SK-N-SH (cell line): ENCODE measurements around the gene CNIH3. TPM values are rescaled to one million over a fixed set of nuclear protein-coding genes. Genes with fewer than 3 reads are reported as not detected.

Experiments
- CTCF ChIA-PET: fragments of 300-600, 350-600 bp; formaldehyde crosslinking; extraction: SDS; loops from one replicate; lab custom pipeline; 2021; lab: Yijun Ruan, JAX
- POLR2A ChIA-PET: fragments of 350-600 bp; sonication (Branson Sonifier 250); formaldehyde crosslinking; extraction: SDS; loops from one replicate; lab custom pipeline; 2020; ENCODE audit warnings: antibody characterized with exemption, inconsistent platforms; lab: Yijun Ruan, JAX
- DNase-seq: peaks from one replicate; pipeline ENCODE4 v3.0.0; 2012
- H2AFZ ChIP-seq: fragments of 200-600 bp; sonication (generic); 2 replicates; pipeline ENCODE4 v1.8.1; 2016; ENCODE audit warnings: antibody characterized with exemption, mild to moderate bottlenecking, low read depth
- H3F3A ChIP-seq: fragments of 200-600 bp; sonication (generic); replicated peaks from 2 replicates; pipeline ENCODE3; 2016; ENCODE audit warnings: antibody characterized with exemption, mild to moderate bottlenecking; ENCODE audit not compliant: insufficient read depth
- H3K27ac ChIP-seq, 2 experiments: fragments of 200-500 bp in 1 of 2; fragments of 200-600 bp in 1 of 2; sonication (Bioruptor generic) in 1 of 2; sonication (generic), shearing (Covaris generic) in 1 of 2; 2 replicates each; pipeline versions ENCODE4 v1.5.1 to v1.6.1; 2014 to 2016; ENCODE audit warnings: low read depth in 2 of 2, inconsistent platforms in 1 of 2, low read length in 1 of 2, mild to moderate bottlenecking in 1 of 2, mixed read lengths in 1 of 2
- H3K27me3 ChIP-seq: fragments of 200-600 bp; sonication (generic), shearing (Covaris generic); 2 replicates; pipeline ENCODE4 v1.6.1; 2016; ENCODE audit warnings: mixed run types; ENCODE audit not compliant: insufficient read depth
- H3K36me3 ChIP-seq, 2 experiments: fragments of 200-500 bp in 1 of 2; fragments of 200-600 bp in 1 of 2; sonication (Bioruptor generic) in 1 of 2; sonication (generic) in 1 of 2; replicated peaks in 1 of 2; 2 replicates each; pipeline versions ENCODE3 to v1.5.1; 2014 to 2016; ENCODE audit warnings: low read length in 1 of 2, mild to moderate bottlenecking in 1 of 2; ENCODE audit not compliant: insufficient read depth in 2 of 2, control insufficient read depth in 1 of 2
- H3K4me1 ChIP-seq, 2 experiments: fragments of 200-500 bp in 1 of 2; fragments of 200-600 bp in 1 of 2; sonication (Bioruptor generic) in 1 of 2; sonication (generic), shearing (Covaris generic) in 1 of 2; 2 replicates each; pipeline versions ENCODE4 v1.5.1 to v1.6.1; 2014 to 2016; ENCODE audit warnings: low read depth in 1 of 2, low read length in 1 of 2, mixed run types in 1 of 2; ENCODE audit not compliant: insufficient read depth in 2 of 2, control insufficient read depth in 1 of 2
- H3K4me2 ChIP-seq: fragments of 200-600 bp; sonication (generic), shearing (Covaris generic); 2 replicates; pipeline ENCODE4 v1.6.1; 2017; ENCODE audit warnings: mixed run types
- H3K4me3 ChIP-seq, 2 experiments: fragments of 200-500 bp in 1 of 2; fragments of 200-600 bp in 1 of 2; sonication (Bioruptor generic) in 1 of 2; sonication (generic), shearing (Covaris generic) in 1 of 2; 2 replicates each; pipeline versions ENCODE4 v1.5.1 to v1.8.1; 2014 to 2016; ENCODE audit warnings: low read depth in 2 of 2, inconsistent platforms in 1 of 2, low read length in 1 of 2, mild to moderate bottlenecking in 1 of 2, mixed read lengths in 1 of 2, moderate library complexity in 1 of 2
- H3K79me2 ChIP-seq: fragments of 200-600 bp; sonication (generic); 2 replicates; pipeline ENCODE4 v1.8.1; 2017; ENCODE audit warnings: mild to moderate bottlenecking; ENCODE audit not compliant: insufficient read depth
- H3K9ac ChIP-seq: fragments of 200-600 bp; sonication (generic); 2 replicates; pipeline ENCODE4 v1.6.1; 2017; ENCODE audit warnings: mixed run types
- H3K9me2 ChIP-seq: fragments of 200-600 bp; sonication (generic); 2 replicates; pipeline ENCODE4 v1.6.1; 2017; ENCODE audit warnings: mixed run types
- H3K9me3 ChIP-seq: fragments of 200-600 bp; sonication (generic); 2 replicates; pipeline ENCODE4 v1.6.1; 2017; ENCODE audit warnings: mixed run types, mild to moderate bottlenecking, moderate library complexity
- H4K20me1 ChIP-seq: fragments of 200-600 bp; sonication (generic); 2 replicates; pipeline ENCODE4 v1.6.1; 2017; ENCODE audit warnings: mild to moderate bottlenecking, mixed run types; ENCODE audit not compliant: insufficient read depth
- CHD2 ChIP-seq: fragments of 150-350 bp; IDR thresholded peaks from 2 replicates; pipeline ENCODE4 v1.6.1; 2018; ENCODE audit warnings: low read length; ENCODE audit not compliant: partially characterized antibody
- ELF1 ChIP-seq: IDR thresholded peaks from 2 replicates; pipeline ENCODE4 v1.4.0; 2012
- EP300 ChIP-seq, 2 experiments: IDR thresholded peaks; 2 replicates each; pipeline versions ENCODE4 v1.4.0 to v1.6.1; 2012; ENCODE audit warnings: borderline replicate concordance in 1 of 2, low read depth in 1 of 2, low read length in 1 of 2
- EZH2phosphoT487 ChIP-seq: fragments of 200-600 bp; sonication (generic); IDR thresholded peaks from 2 replicates; pipeline ENCODE4 v1.6.1; 2017; ENCODE audit warnings: low read depth, mixed run types, mild to moderate bottlenecking, antibody characterized with exemption, moderate library complexity, borderline replicate concordance
- FOSL2 ChIP-seq: IDR thresholded peaks from 2 replicates; pipeline ENCODE4 v1.4.0; 2012; ENCODE audit warnings: low read depth, mild to moderate bottlenecking, moderate library complexity, borderline replicate concordance
- FOXJ3 ChIP-seq: sonication (generic); formaldehyde crosslinking; IDR thresholded peaks from 2 replicates; pipeline ENCODE4 v1.5.1; 2020; ENCODE audit warnings: mild to moderate bottlenecking, missing genetic modification reagents
- GABPA ChIP-seq: IDR thresholded peaks from 2 replicates; pipeline ENCODE4 v1.4.0; 2012; ENCODE audit warnings: low read depth, mild to moderate bottlenecking
- GATA2 ChIP-seq: sonication (generic); formaldehyde crosslinking; IDR thresholded peaks from 2 replicates; pipeline ENCODE4 v1.5.0; 2020; ENCODE audit warnings: mild to moderate bottlenecking, missing genetic modification reagents
- NFIC ChIP-seq: IDR thresholded peaks from 2 replicates; pipeline ENCODE4 v1.4.0; 2012; ENCODE audit warnings: borderline replicate concordance
- RCOR1 ChIP-seq: fragments of 150-350 bp; IDR thresholded peaks from 2 replicates; pipeline ENCODE4 v1.6.1; 2017; ENCODE audit warnings: antibody characterized with exemption, low read length
- RFX5 ChIP-seq: IDR thresholded peaks from 2 replicates; pipeline ENCODE4 v1.6.1; 2012; ENCODE audit warnings: mild to moderate bottlenecking, improper control_type of control experiment, low read length
- RXRA ChIP-seq: IDR thresholded peaks from 2 replicates; pipeline ENCODE4 v1.4.0; 2012; ENCODE audit warnings: low read depth, mild to moderate bottlenecking, borderline replicate concordance
- SIN3A ChIP-seq: IDR thresholded peaks from 2 replicates; pipeline ENCODE4 v1.6.1; 2012; ENCODE audit warnings: low read depth, mild to moderate bottlenecking, low read length, moderate library complexity, borderline replicate concordance
- SMC3 ChIP-seq: IDR thresholded peaks from 2 replicates; pipeline ENCODE4 v1.6.1; 2012; ENCODE audit warnings: low read depth, low read length, improper control_type of control experiment
- TAF1 ChIP-seq: IDR thresholded peaks from 2 replicates; pipeline ENCODE4 v1.6.1; 2012; ENCODE audit warnings: low read depth, mild to moderate bottlenecking, low read length, moderate library complexity, borderline replicate concordance
- YY1 ChIP-seq: IDR thresholded peaks from 2 replicates; pipeline ENCODE4 v1.4.0; 2012; ENCODE audit warnings: low read depth, mild to moderate bottlenecking
- WGBS: methylation state at CpG from one replicate; pipeline ENCODE4 v1.1.6; 2017; ENCODE audit warnings: low lambda C conversion rate; 5-methylcytosine and 5-hydroxymethylcytosine counted together
- polyA plus RNA-seq, 3 experiments: library from polyadenylated mRNA; depleted of rRNA; stranded (reverse); fragments of >200 nt; gene quantifications; 2 replicates each; pipeline ENCODE4 v1.2.3, GENCODE V29; 2012
- TF ChIP-seq, protein P1 (sequence below): IDR thresholded peaks from 2 replicates; pipeline ENCODE4 v1.6.1; 2012; ENCODE audit warnings: mild to moderate bottlenecking, low read depth, low read length, moderate library complexity
- TF ChIP-seq, protein P2 (sequence below): fragments of 150-350 bp; IDR thresholded peaks from 2 replicates; pipeline ENCODE4 v1.6.1; 2016; ENCODE audit warnings: mild to moderate bottlenecking, low read depth, low read length

CNIH3 gene
- polyA plus RNA-seq, 1 of the 3 experiments (the other 2 are of a cell fraction), result 18.8 TPM

DNA sequence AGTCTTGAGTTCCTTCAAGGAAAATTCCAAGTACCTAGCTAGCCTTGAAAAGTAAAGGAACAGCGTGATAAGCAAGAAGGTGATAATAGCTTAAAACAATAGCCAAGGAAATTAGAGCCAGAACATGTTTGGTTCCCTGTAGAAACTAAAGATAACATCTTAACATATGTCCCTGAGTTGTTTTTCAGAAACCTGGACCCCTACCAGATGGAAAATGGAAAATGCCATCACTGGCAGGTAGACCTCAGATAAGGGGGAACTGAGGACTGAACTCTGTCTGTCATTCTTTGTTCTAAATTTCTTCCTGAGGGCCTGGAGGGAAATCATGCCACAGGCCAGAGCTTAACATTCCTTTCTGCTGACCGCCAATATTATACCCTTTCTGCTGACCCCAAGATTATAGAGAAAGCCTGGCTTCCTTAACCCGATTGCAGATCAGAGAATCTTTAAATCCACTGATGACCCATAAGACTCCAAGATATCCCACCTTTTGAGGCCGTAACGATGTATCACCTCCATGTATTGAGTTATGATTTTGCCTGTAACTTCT, 23.4 kb downstream of the CNIH3 start:
- no peak overlapping the region for H3K9ac ChIP-seq
- no peaks in the 10 kb centered on the region for H3K27me3 ChIP-seq
- no peaks in the 10 kb centered on the region for H4K20me1 ChIP-seq
- H3F3A ChIP-seq, result peaks cover 6% of the 10 kb centered on the region
- no peaks in the 10 kb centered on the region for H3K36me3 ChIP-seq
- no peak overlapping the region for H3K4me2 ChIP-seq
- peaks cover 2 to 32% of the 10 kb centered on the region in 2 experiments; a peak in 3 of 4 replicates for H3K4me1 ChIP-seq
- H3K79me2 ChIP-seq, result peaks cover 27% of the 10 kb centered on the region
- H2AFZ ChIP-seq, result no peak overlapping the region
- H3K27ac ChIP-seq, result no peak overlapping the region
- ChIA-PET POLR2A (no interaction called here), CTCF (interaction anchor here (0.6 to 4.8 kb wide), 4 partner anchors 18 to 283 kb away, joined by 3 to 20 read pairs (median 4); no protein-coding TSS in a partner anchor)
- WGBS, result 88% methylated on average over 5 of the region's 5 CpGs
- TF ChIP-seq SMC3 (no peak), FOXJ3 (no peak), SIN3A (no peak), TAF1 (no peak), CHD2 (no peak), YY1 (no peak), RXRA (no peak), EP300 (IDR thresholded peaks at IDR 0.05; ENCODE audit: borderline replicate concordance in 1 of 2, low read depth in 1 of 2, low read length in 1 of 2) (no peak)
- TF ChIP-seq, protein P1, sequence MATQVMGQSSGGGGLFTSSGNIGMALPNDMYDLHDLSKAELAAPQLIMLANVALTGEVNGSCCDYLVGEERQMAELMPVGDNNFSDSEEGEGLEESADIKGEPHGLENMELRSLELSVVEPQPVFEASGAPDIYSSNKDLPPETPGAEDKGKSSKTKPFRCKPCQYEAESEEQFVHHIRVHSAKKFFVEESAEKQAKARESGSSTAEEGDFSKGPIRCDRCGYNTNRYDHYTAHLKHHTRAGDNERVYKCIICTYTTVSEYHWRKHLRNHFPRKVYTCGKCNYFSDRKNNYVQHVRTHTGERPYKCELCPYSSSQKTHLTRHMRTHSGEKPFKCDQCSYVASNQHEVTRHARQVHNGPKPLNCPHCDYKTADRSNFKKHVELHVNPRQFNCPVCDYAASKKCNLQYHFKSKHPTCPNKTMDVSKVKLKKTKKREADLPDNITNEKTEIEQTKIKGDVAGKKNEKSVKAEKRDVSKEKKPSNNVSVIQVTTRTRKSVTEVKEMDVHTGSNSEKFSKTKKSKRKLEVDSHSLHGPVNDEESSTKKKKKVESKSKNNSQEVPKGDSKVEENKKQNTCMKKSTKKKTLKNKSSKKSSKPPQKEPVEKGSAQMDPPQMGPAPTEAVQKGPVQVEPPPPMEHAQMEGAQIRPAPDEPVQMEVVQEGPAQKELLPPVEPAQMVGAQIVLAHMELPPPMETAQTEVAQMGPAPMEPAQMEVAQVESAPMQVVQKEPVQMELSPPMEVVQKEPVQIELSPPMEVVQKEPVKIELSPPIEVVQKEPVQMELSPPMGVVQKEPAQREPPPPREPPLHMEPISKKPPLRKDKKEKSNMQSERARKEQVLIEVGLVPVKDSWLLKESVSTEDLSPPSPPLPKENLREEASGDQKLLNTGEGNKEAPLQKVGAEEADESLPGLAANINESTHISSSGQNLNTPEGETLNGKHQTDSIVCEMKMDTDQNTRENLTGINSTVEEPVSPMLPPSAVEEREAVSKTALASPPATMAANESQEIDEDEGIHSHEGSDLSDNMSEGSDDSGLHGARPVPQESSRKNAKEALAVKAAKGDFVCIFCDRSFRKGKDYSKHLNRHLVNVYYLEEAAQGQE, result no peak
- H3K9me2 ChIP-seq, result no peaks in the 10 kb centered on the region
- H3K9me3 ChIP-seq, result no peaks in the 10 kb centered on the region
- no peak overlapping the region for H3K4me3 ChIP-seq
- DNase-seq, result no peak

- Histone ChIP-seq H3K4me1 (peaks cover 2 to 28% of the 10 kb centered on the region in 2 experiments; a peak in 3 of 4 replicates), H3K4me3 (no peak overlapping the region), H3K9me3 (no peaks in the 10 kb centered on the region), H3K27me3 (no peaks in the 10 kb centered on the region), H3K27ac (no peak overlapping the region), H3K4me2 (no peak overlapping the region), H4K20me1 (peaks cover 3% of the 10 kb centered on the region; the same call in 1 of the 2 replicates), H2AFZ (no peak overlapping the region), H3K36me3 (no peaks in the 10 kb centered on the region), H3F3A (peaks cover 6% of the 10 kb centered on the region), H3K79me2 (peaks cover 24% of the 10 kb centered on the region), H3K9ac (no peak overlapping the region), H3K9me2 (no peaks in the 10 kb centered on the region)
- no peak for DNase-seq
- POLR2A ChIA-PET, result no interaction called here
- 87% methylated on average over 6 of the region's 6 CpGs for WGBS
- CTCF ChIA-PET, result interaction anchor here (0.6 to 4.8 kb wide), 3 partner anchors 19 to 283 kb away, joined by 3 to 20 read pairs (median 3); no protein-coding TSS in a partner anchor
- TF ChIP-seq NFIC, result no peak
- no peak for TF ChIP-seq GABPA
- no peak for TF ChIP-seq FOSL2
- TF ChIP-seq RXRA, result no peak
- TF ChIP-seq RFX5, result no peak
- no peak for TF ChIP-seq RCOR1
- TF ChIP-seq, protein P2, sequence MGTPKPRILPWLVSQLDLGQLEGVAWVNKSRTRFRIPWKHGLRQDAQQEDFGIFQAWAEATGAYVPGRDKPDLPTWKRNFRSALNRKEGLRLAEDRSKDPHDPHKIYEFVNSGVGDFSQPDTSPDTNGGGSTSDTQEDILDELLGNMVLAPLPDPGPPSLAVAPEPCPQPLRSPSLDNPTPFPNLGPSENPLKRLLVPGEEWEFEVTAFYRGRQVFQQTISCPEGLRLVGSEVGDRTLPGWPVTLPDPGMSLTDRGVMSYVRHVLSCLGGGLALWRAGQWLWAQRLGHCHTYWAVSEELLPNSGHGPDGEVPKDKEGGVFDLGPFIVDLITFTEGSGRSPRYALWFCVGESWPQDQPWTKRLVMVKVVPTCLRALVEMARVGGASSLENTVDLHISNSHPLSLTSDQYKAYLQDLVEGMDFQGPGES, result no peak
- no peak for TF ChIP-seq GATA2 (CRISPR knock-in tag)
- TF ChIP-seq SIN3A, result no peak
- TF ChIP-seq ELF1, result no peak
- TF ChIP-seq EZH2phosphoT487, result no peak
- no peak for TF ChIP-seq TAF1
These were observed 23.9 kb downstream of the CNIH3 start for GRCh38 chr1:224640018-224640417.
